ENCODE data around the gene ARL2. TPM values are rescaled to one million over a fixed set of nuclear protein-coding genes. Genes with fewer than 3 reads are reported as not detected.
A peak's percentile ranks its signal among the peaks of the same experiment; 100 is the strongest.

The ARL2 gene
- polyA plus RNA-seq, 1 of the 3 experiments (the other 2 are of a cell fraction) = 252 TPM

- TF ChIP-seq YY1 (IDR thresholded peaks at IDR 0.05; ENCODE audit: low read depth) = no peak
- TF ChIP-seq USF1 (IDR thresholded peaks at IDR 0.05; ENCODE audit: borderline replicate concordance, low read depth) = peak; percentile 64
- TF ChIP-seq MEF2A (IDR thresholded peaks at IDR 0.05; ENCODE audit: borderline replicate concordance, low read depth) = no peak
- no peak for TF ChIP-seq FOXJ3 (CRISPR knock-in tag; IDR thresholded peaks at IDR 0.05)
- no peak for TF ChIP-seq ELF1 (IDR thresholded peaks at IDR 0.05)
- peak; percentile 35; the same call in 1 of the 2 replicates for TF ChIP-seq MAX (IDR thresholded peaks at IDR 0.05; ENCODE audit: low read depth)
- TF ChIP-seq EZH2phosphoT487 (IDR thresholded peaks at IDR 0.05; ENCODE audit: borderline replicate concordance, low read depth) = no peak
- no peak for TF ChIP-seq JUND (IDR thresholded peaks at IDR 0.05)
- no peak for TF ChIP-seq NRF1 (IDR thresholded peaks at IDR 0.05; ENCODE audit: low read depth, low read length)
- no peak for TF ChIP-seq TCF12 (IDR thresholded peaks at IDR 0.05)
- peak; percentile 56 for TF ChIP-seq RAD21 (IDR thresholded peaks at IDR 0.05; ENCODE audit: low read length)
Measured at GRCh38 chr11:64996710-64997380, 17.1 kb upstream of the ARL2 start, which contains the start of gene BATF2 (continued).

DNA sequence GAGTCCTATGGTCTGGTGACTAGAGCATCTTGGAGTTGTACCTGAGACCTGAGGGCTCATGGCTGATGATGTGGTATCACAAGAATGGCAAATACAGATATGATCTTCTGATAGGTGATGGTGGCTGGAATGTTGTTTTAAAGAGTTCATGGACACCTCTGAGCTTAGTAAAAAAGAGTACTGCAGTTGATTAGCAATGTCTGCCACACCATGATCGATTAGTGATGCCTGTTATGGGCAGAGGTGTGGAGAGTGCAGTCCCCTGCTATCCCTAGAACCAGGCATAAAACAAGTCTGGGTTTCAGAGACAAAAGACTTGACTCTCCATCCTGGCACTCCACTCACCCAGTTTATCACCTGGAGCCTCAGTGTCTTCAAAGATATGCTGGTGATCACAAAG lies 15.8 kb upstream of the ARL2 start:
- H4K20me1 ChIP-seq (ENCODE audit: insufficient read depth) = no peaks in the 10 kb centered on the region
- H3K79me2 ChIP-seq (ENCODE audit: insufficient read depth) = no peaks in the 10 kb centered on the region
- H3K4me2 ChIP-seq = no peak overlapping the region
- H3K9me3 ChIP-seq = no peaks in the 10 kb centered on the region
- H3K9me2 ChIP-seq = no peaks in the 10 kb centered on the region
- H3K4me3 ChIP-seq (ENCODE audit: low read depth in 2 of 2, low read length in 1 of 2) = no peak overlapping the region
- H3K4me1 ChIP-seq (ENCODE audit: control insufficient read depth in 1 of 2, insufficient read depth in 2 of 2, low read depth in 1 of 2, low read length in 1 of 2) = no peaks in the 10 kb centered on the region; a peak in 1 of 4 replicates
- no peak overlapping the region for H3K27ac ChIP-seq (ENCODE audit: low read depth in 2 of 2, low read length in 1 of 2)
- TF ChIP-seq CTCF (IDR thresholded peaks at IDR 0.05) (no peak), CHD2 (IDR thresholded peaks at IDR 0.05; ENCODE audit: low read length, partially characterized antibody) (no peak), USF1 (IDR thresholded peaks at IDR 0.05; ENCODE audit: borderline replicate concordance, low read depth) (no peak), FOXJ3 (CRISPR knock-in tag; IDR thresholded peaks at IDR 0.05) (no peak), RCOR1 (IDR thresholded peaks at IDR 0.05; ENCODE audit: low read length) (no peak), MEF2A (IDR thresholded peaks at IDR 0.05; ENCODE audit: borderline replicate concordance, low read depth) (no peak), FOSL2 (IDR thresholded peaks at IDR 0.05; ENCODE audit: borderline replicate concordance, low read depth) (no peak), RXRA (IDR thresholded peaks at IDR 0.05; ENCODE audit: borderline replicate concordance, low read depth) (no peak), MAX (IDR thresholded peaks at IDR 0.05; ENCODE audit: low read depth) (no peak), NFIC (IDR thresholded peaks at IDR 0.05; ENCODE audit: borderline replicate concordance) (no peak), NRF1 (IDR thresholded peaks at IDR 0.05; ENCODE audit: low read depth, low read length) (no peak), FOXM1 (IDR thresholded peaks at IDR 0.05; ENCODE audit: low read depth) (no peak)
- TF ChIP-seq, protein P1, sequence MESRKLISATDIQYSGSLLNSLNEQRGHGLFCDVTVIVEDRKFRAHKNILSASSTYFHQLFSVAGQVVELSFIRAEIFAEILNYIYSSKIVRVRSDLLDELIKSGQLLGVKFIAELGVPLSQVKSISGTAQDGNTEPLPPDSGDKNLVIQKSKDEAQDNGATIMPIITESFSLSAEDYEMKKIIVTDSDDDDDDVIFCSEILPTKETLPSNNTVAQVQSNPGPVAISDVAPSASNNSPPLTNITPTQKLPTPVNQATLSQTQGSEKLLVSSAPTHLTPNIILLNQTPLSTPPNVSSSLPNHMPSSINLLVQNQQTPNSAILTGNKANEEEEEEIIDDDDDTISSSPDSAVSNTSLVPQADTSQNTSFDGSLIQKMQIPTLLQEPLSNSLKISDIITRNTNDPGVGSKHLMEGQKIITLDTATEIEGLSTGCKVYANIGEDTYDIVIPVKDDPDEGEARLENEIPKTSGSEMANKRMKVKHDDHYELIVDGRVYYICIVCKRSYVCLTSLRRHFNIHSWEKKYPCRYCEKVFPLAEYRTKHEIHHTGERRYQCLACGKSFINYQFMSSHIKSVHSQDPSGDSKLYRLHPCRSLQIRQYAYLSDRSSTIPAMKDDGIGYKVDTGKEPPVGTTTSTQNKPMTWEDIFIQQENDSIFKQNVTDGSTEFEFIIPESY (IDR thresholded peaks at IDR 0.05; ENCODE audit: borderline replicate concordance, low read depth) = no peak
- ChIA-PET CTCF (interaction anchor here (0.7 to 2.3 kb wide), 7 partner anchors 15 to 114 kb away, joined by 3 to 12 read pairs (median 3); partner anchors contain the start of genes ARL2, SAC3D1 and TM7SF2), POLR2A (no interaction called here)
- H2AFZ ChIP-seq (ENCODE audit: low read depth) = no peak overlapping the region
- 27% methylated on average over 1 of the region's 1 CpG for WGBS (ENCODE audit: low lambda C conversion rate)
- peak; percentile 40 for DNase-seq
- no peaks in the 10 kb centered on the region for H3F3A ChIP-seq (replicated peaks; ENCODE audit: insufficient read depth)
- no peak overlapping the region for H3K9ac ChIP-seq
- no peaks in the 10 kb centered on the region for H3K27me3 ChIP-seq (ENCODE audit: insufficient read depth)
- H3K36me3 ChIP-seq (replicated peaks in 1 of 2; ENCODE audit: control insufficient read depth in 1 of 2, insufficient read depth in 2 of 2, low read length in 1 of 2) = no peaks in the 10 kb centered on the region
